ENCODE data around the gene SLC24A4. TPM values are rescaled to one million over a fixed set of nuclear protein-coding genes. Genes with fewer than 3 reads are reported as not detected.

The SLC24A4 gene
- polyA plus RNA-seq, 12 donors, result 1.2 to 5.9 (median 3.1) TPM; not detected in 1

DNA sequence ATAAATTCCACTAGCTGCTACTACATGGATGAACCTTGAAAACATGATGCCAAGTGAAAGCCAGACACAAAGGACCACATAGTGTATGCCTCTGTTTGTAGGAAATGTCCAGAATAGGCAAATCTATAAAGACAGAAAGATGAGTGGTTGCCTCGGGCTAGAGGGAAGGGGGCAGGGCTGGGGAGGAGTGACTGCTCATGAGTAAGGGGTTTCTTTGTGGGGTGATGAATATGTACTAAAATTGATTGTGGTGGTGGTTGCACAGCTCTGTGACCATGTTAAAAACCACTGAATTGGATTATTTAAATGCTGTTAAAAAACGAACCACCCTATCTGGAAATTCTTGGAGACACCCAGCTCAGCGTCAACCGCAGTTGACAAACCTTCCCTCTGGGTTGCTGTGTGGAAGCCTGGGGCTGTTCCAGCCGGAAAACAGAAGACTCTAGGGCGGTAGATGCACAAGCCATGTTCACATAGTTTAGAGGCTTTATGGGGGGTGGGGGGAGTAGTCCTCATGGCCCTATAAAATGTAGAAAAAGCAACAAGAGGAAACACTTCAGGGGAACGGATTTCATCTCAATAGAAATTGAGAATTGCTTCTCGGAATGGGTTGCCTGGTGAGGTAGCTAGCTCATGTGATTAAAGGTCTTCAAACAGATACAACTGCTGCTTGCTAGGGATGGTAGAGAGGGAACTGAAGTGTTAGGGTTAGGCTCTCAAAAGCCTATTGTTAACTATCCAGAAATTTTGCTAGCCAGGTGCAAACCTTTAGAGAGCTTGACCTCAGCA lies 220.0 kb downstream of the SLC24A4 start:
- no peak for DNase-seq

DNA sequence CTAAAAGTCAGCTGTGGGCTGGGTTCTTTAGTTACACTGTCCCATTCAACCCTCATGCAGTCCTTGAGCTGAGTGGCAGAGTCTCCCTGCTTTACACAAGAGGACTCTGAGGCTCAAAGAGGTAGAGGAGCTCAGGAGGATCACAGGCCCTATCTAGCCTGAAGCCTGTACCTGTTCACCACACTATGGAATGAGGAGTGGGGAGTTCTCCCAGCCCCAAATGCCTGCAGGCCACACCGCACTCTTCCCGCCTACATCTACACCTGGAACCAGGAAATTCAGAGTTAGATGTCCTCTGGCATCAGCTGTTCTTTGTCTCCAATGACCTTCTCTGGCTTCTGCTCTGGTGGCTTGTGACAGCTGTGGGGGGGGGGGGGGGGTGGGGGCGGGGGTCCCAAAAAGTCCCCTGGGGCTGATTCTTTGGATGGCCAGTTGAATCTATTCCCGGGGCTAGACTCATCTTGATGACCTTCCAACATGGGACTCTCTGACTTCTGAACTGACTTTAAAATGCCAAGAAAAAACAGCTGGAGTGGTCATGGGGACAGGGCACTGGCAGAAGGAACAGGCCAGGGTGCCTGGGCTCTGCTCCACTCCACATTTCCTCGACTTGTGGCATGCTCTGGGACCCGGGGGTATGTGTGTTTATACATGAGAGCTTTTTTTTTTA lies 221.2 kb downstream of the SLC24A4 start:
- no peak for DNase-seq

DNA sequence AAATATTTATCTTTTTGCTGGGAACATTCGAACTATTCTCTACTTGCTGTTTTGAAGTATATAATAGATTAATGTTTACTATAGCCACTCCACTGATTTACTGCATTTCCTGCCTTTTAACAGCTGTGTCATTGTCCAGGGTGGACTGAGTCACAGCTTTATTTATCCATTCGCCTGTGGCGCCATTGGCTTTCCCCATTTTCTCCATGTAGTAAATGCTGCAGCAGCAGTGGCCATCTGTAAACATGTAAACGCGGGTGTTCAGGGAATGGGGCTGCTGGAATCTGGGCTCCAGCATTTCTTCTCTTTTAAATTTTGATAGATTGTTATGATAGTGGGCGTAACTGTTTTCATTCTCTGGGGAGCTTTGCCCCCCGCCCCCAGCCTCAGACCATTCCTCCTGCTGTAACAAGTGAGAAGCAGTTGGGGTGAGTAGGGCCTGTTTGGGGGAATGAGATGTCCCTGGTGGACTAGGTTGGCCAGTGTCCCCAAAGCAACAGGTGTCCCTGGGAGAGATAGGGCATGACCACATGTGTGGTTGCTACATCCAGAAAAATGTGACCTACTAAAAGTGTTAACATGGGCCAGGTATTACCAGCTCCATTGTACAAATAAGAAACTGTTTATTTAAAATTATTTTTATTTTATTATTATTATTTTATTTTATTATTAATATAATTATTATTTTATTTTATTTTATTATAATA lies 223.5 kb downstream of the SLC24A4 start:
- no peak for DNase-seq

DNA sequence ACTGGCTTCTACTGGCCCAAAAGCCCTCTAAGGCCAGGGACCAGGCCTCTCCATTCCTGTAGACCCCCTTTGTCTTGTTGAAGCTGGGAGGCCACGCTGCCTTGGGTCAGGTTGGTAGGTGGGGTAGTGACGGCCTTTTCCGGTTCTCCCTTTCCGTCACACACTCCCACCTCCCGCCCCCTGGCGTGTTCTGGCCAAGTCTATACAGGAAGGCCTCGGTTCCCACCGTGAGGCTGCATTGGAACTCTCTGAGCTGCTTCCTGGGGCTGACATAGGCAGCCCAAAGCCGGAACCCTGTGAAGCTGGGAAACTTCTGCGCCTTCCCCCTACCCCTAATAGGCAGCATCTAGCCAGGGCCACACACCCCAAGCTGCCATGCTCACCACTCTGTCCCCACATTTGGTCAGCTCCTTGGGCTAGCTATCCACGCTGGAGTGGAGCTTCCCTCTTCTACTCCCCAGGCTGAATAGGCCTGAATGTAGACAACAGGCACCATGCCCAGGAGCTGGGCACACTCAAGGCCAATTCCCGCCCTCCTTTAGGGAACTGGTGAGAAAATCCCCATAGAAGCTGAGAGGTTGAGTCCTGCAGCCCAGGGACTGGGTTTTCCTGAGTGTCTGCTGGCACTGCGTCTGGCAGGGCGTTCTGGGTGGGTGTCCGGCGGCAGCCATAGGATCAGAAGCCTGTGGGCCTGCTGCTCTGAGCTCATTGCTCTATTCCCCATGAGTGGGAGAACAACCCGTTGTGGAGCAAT lies 226.3 kb downstream of the SLC24A4 start:
- DNase-seq, result no peak

DNA sequence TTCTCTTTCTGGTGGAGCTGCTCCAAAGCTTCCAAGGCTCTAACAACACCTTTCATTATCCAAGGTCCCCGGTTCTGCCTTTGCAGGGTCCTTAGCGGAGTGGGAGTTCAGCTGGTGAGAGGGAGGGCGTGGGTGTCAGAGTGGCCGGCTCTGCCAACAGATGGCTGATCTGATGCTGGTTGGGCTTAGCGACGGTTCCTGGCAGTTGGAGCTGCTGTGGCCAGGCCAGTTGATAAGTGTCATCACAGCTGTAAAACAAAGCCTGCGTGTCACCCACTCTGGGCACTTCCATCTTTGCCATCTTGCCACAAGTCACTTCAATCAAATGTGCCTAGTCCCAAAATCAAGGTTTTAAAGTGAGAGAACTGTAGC lies 226.9 kb downstream of the SLC24A4 start:
- DNase-seq, result peak; percentile 55

Other genes starting within 250 kb of the SLC24A4 start
- gene ATXN3, start 216.6 kb upstream of the SLC24A4 start, polyA plus RNA-seq (ENCODE audit: insufficient read length in 12 of 12), result 10 to 100 TPM in 11 of 12 donors, not detected in 1; 13.8 to 42.8 (median 19.6) TPM
- gene NDUFB1, start 201.5 kb upstream of the SLC24A4 start, polyA plus RNA-seq (ENCODE audit: insufficient read length in 12 of 12), result 100 to 1,000 TPM in 9 of 12 donors, 10 to 100 TPM in 2, not detected in 1; 91.6 to 238 (median 117) TPM
- gene CPSF2, start 201.2 kb upstream of the SLC24A4 start, polyA plus RNA-seq (ENCODE audit: insufficient read length in 12 of 12), result 10 to 100 TPM in 11 of 12 donors, not detected in 1; 17.8 to 58.7 (median 46.2) TPM
- 10 to 100 TPM in 9 of 12 donors, 1 to 10 TPM in 2, not detected in 1; 9.8 to 50.6 (median 12.1) TPM for gene RIN3, start 190.6 kb downstream of the SLC24A4 start, polyA plus RNA-seq (ENCODE audit: insufficient read length in 12 of 12)